Left lung (tissue), 10 donors: ENCODE data around the gene ZFYVE9. TPM values are rescaled to one million over a fixed set of nuclear protein-coding genes. Genes with fewer than 3 reads are reported as not detected.

Experiments
- ATAC-seq: fragments of 200-7000 bp; cut with Tn5 transposase; one replicate; pipeline ENCODE4 v1.9.1; 2020; ENCODE audit warnings: moderate library complexity
- DNase-seq, 4 donors: peaks; one replicate each; pipeline ENCODE4 v3.0.0-alpha.2; 2013 to 2020
- H3K27ac ChIP-seq, 2 donors: fragments of 200-600 bp; sonication (generic) in 1 of 2; one replicate each; pipeline versions ENCODE4 v1.5.0 to v1.8.0; 2020 to 2021
- H3K27me3 ChIP-seq, 2 donors: fragments of 200-600 bp; sonication (generic) in 1 of 2; one replicate each; pipeline versions ENCODE4 v1.5.0 to v1.8.0; 2020 to 2021
- H3K36me3 ChIP-seq, 2 donors: fragments of 200-600 bp; sonication (generic) in 1 of 2; one replicate each; pipeline versions ENCODE4 v1.5.0 to v1.8.0; 2020 to 2021
- H3K4me1 ChIP-seq, 2 donors: fragments of 200-600 bp; one replicate each; pipeline ENCODE4 v1.8.0; 2021
- H3K4me3 ChIP-seq, 2 donors: fragments of 200-600 bp; sonication (generic) in 1 of 2; one replicate each; pipeline versions ENCODE4 v1.5.0 to v1.8.0; 2020 to 2021; ENCODE audit warnings: mild to moderate bottlenecking in 1 of 2
- H3K9me3 ChIP-seq, 2 donors: fragments of 200-600 bp; sonication (generic) in 1 of 2; one replicate each; pipeline versions ENCODE4 v1.5.0 to v1.8.0; 2020 to 2021
- intact Hi-C, 2 donors: fragments of 100-400 bp; cut with DNase I; formaldehyde crosslinking; loops; one replicate each; pipeline versions ENCODE4 v1.11.2 to v1.14.2; 2022
- polyA plus RNA-seq, 6 donors: library from polyadenylated mRNA; unstranded; fragments of 120-200 nt; gene quantifications; one replicate each; pipeline ENCODE4 v1.2.1, GENCODE V29; 2013; ENCODE audit not compliant: insufficient read length in 6 of 6
- total RNA-seq, 2 donors: library from RNA; stranded (reverse); fragmentation: NEBNext Ultra II Directional; extraction: Animal tissue kit (Norgen Biotek cat#: 25700); gene quantifications; one replicate each; pipeline ENCODE4 v1.2.1, GENCODE V29; 2021
- TF ChIP-seq, protein P1 (sequence below), 2 donors: fragments of 200-600 bp; sonication (generic) in 1 of 2; IDR thresholded peaks; one replicate each; pipeline versions ENCODE4 v1.5.0 to v1.8.0; 2021; ENCODE audit warnings: antibody characterized with exemption in 2 of 2
- donor health status: DM: no; HTN: yes; CAD: no.
- donor health status: DM: no; HTN: no; CAD: no.

ZFYVE9 gene
- total and polyA plus RNA-seq, 8 donors, result 15.2 to 38.1 (median 32.8) TPM

DNA sequence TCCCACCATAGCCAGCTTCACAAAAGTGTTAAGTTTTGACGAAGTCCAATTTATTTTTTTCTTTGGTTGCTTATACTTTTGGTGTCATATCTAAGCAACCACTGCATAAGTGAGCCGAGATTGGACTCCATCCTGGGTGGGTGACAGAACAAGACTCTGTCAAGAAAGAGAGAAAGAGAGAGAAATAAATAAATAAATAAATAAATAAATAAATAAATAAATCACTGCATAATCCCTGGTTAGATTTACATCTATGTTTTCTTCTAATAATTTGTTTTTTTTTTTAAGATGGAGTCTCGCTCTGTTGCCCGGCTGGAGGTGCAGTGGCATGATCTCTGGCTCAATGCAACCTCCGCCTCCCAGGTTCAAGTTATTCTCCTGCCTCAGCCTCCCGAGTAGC, 18.3 kb upstream of the ZFYVE9 start:
- H3K27ac ChIP-seq, result no peak overlapping the region
- H3K4me3 ChIP-seq, result no peak overlapping the region
- TF ChIP-seq, protein P1, sequence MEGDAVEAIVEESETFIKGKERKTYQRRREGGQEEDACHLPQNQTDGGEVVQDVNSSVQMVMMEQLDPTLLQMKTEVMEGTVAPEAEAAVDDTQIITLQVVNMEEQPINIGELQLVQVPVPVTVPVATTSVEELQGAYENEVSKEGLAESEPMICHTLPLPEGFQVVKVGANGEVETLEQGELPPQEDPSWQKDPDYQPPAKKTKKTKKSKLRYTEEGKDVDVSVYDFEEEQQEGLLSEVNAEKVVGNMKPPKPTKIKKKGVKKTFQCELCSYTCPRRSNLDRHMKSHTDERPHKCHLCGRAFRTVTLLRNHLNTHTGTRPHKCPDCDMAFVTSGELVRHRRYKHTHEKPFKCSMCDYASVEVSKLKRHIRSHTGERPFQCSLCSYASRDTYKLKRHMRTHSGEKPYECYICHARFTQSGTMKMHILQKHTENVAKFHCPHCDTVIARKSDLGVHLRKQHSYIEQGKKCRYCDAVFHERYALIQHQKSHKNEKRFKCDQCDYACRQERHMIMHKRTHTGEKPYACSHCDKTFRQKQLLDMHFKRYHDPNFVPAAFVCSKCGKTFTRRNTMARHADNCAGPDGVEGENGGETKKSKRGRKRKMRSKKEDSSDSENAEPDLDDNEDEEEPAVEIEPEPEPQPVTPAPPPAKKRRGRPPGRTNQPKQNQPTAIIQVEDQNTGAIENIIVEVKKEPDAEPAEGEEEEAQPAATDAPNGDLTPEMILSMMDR (IDR thresholded peaks at IDR 0.05), result no peak
- H3K27me3 ChIP-seq, result no peaks in the 10 kb centered on the region
- H3K4me1 ChIP-seq, result no peaks in the 10 kb centered on the region
- intact Hi-C loops, result no loop called here
- no peaks in the 10 kb centered on the region for H3K36me3 ChIP-seq
- ATAC-seq (no peak), DNase-seq (no peak)
- H3K9me3 ChIP-seq, result no peaks in the 10 kb centered on the region

- TF ChIP-seq, protein P1 (IDR thresholded peaks at IDR 0.05), result no peak
- ATAC-seq (no peak), DNase-seq (no peak)
- H3K4me1 ChIP-seq, result no peaks in the 10 kb centered on the region
- H3K9me3 ChIP-seq, result no peaks in the 10 kb centered on the region
- H3K27ac ChIP-seq, result no peak overlapping the region
- intact Hi-C loops, result loop anchor here in 1 of 2 donors (5.0 kb wide), 1 partner anchor 171 kb away; no protein-coding TSS in a partner anchor
- H3K27me3 ChIP-seq, result no peaks in the 10 kb centered on the region
- no peaks in the 10 kb centered on the region for H3K36me3 ChIP-seq
- no peak overlapping the region for H3K4me3 ChIP-seq
Measured at GRCh38 chr1:52125736-52126359, 16.0 kb upstream of the ZFYVE9 start.

DNA sequence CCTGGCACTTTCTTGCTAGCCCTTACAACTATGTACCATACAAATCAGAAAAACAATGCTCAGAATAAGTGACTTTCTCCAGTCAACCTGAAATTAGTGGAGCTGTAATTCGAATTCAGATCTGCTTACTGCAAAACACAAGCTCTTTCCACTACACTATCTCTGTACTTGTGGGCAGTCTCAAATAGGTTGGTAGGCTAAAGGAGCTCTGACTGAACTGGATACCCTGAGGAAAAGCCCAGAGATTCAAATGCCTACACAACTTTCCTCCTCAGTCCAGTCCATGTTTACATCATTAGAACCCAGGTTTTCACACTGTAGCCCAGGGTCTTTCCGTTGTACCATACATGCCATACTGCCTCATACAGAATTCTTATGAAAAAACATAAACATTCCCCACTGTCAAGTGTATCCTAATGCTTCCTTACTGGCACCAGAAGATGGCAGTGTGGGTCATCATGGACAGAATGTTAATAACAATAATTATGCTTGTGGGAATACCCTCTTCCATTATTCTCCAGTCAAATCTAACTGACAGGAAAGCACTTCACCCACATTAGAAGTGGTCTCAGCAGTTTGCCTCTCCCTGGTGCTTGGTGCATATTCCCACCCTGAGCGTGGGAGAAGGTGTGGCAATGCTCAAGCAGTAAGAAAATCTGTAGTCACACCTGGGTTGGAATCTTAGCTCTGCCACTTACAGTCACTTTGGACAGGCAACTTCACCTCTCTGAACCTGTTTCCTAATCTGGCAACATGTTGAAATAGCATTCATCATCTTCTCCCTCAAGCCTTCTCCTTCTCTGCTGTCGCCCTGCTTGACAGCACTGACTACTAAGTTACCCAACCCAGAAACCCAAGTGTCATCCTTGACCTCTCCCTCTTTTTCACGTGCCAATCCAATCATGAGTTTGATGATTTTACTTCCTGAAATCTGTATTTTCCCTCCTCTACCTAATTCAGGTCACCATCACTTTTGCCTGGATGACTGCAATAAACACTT, 14.4 kb upstream of the ZFYVE9 start:
- intact Hi-C loops, result loop anchor here in 1 of 2 donors (5.0 kb wide), 1 partner anchor 170 kb away; no protein-coding TSS in a partner anchor
- peak; percentile 96 for ATAC-seq

GRCh38 chr1:52139817-52140540, 1.9 kb upstream of the ZFYVE9 start:
- Histone ChIP-seq H3K36me3 (no peaks in the 10 kb centered on the region), H3K4me1 (peaks cover 0 to 38% of the 10 kb centered on the region in 2 donors), H3K27ac (peak overlapping the region in 1 of 2 donors; percentile 48), H3K9me3 (no peaks in the 10 kb centered on the region), H3K4me3 (no peak overlapping the region), H3K27me3 (peaks cover 0 to 32% of the 10 kb centered on the region in 2 donors)
- no peak for ATAC-seq
- intact Hi-C loops, result no loop called here
- DNase-seq, result no peak
- TF ChIP-seq, protein P1 (IDR thresholded peaks at IDR 0.05), result no peak

More for the DNA sequence above, 14.4 kb upstream of the ZFYVE9 start:
- TF ChIP-seq, protein P1 (IDR thresholded peaks at IDR 0.05), result peak; percentile 54 to 63
- peak in 2 of 4 donors; percentile 43 to 78 for DNase-seq
- Histone ChIP-seq H3K4me3 (no peak overlapping the region), H3K9me3 (no peaks in the 10 kb centered on the region), H3K36me3 (no peaks in the 10 kb centered on the region), H3K4me1 (no peaks in the 10 kb centered on the region), H3K27me3 (no peaks in the 10 kb centered on the region), H3K27ac (no peak overlapping the region)
